Measurements from ENCODE around the gene TNFRSF12A. TPM values are rescaled to one million over a fixed set of nuclear protein-coding genes. Genes with fewer than 3 reads are reported as not detected.

TNFRSF12A gene
- total RNA-seq, 2 donors from 2014 or later, result 37.8 to 43.5 TPM

DNA sequence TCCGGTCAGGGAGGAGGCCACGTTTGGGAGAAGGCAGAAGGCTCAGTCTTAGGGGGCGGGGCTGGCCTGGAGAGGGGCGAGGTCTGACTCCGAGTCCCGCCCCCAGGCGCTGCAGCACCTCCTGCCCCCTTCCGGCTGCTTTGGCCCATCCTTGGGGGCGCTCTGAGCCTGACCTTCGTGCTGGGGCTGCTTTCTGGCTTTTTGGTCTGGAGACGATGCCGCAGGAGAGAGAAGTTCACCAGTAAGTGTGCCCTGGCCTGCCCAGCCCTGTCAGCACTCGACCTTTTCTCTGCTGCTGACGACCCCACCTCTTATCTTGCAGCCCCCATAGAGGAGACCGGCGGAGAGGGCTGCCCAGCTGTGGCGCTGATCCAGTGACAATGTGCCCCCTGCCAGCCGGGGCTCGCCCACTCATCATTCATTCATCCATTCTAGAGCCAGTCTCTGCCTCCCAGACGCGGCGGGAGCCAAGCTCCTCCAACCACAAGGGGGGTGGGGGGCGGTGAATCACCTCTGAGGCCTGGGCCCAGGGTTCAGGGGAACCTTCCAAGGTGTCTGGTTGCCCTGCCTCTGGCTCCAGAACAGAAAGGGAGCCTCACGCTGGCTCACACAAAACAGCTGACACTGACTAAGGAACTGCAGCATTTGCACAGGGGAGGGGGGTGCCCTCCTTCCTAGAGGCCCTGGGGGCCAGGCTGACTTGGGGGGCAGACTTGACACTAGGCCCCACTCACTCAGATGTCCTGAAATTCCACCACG is 1.5 kb downstream of the TNFRSF12A start:
- DNase-seq, result peak; percentile 95
- peak overlapping the region; percentile 99 for H3K9ac ChIP-seq (ENCODE audit: extremely low read depth, low read length, poor library complexity, severe bottlenecking)
- Mint-ChIP-seq H3K27ac (peak overlapping the region; percentile 99), H3K4me1 (peaks cover 29% of the 10 kb centered on the region), H3K36me3 (ENCODE audit: low read depth) (peaks cover 18% of the 10 kb centered on the region), H3K4me3 (peak overlapping the region; percentile 83), H3K27me3 (ENCODE audit: insufficient read depth) (no peaks in the 10 kb centered on the region), H3K9me3 (no peaks in the 10 kb centered on the region)
- 0 to 1% methylated on average over 14 to 25 of the region's 25 CpGs for WGBS, 2 experiments (ENCODE audit: insufficient coverage in 1 of 2, insufficient read length in 1 of 2)
- peak overlapping the region; percentile 95 for H3K27ac ChIP-seq (ENCODE audit: low read depth, low read length)
- H3K4me1 ChIP-seq (ENCODE audit: control insufficient read depth, insufficient read depth, low read length), result peaks cover 12% of the 10 kb centered on the region
- TF ChIP-seq, protein P1, sequence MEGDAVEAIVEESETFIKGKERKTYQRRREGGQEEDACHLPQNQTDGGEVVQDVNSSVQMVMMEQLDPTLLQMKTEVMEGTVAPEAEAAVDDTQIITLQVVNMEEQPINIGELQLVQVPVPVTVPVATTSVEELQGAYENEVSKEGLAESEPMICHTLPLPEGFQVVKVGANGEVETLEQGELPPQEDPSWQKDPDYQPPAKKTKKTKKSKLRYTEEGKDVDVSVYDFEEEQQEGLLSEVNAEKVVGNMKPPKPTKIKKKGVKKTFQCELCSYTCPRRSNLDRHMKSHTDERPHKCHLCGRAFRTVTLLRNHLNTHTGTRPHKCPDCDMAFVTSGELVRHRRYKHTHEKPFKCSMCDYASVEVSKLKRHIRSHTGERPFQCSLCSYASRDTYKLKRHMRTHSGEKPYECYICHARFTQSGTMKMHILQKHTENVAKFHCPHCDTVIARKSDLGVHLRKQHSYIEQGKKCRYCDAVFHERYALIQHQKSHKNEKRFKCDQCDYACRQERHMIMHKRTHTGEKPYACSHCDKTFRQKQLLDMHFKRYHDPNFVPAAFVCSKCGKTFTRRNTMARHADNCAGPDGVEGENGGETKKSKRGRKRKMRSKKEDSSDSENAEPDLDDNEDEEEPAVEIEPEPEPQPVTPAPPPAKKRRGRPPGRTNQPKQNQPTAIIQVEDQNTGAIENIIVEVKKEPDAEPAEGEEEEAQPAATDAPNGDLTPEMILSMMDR (conservative IDR thresholded peaks at IDR 0.05), result peak; percentile 74
- H3K27me3 ChIP-seq (ENCODE audit: control insufficient read depth, insufficient read depth, low read length, poor library complexity, severe bottlenecking), result no peaks in the 10 kb centered on the region
- H3K4me3 ChIP-seq (ENCODE audit: low read length), result peak overlapping the region; percentile 97
- H3K36me3 ChIP-seq (ENCODE audit: control insufficient read depth, insufficient read depth, low read length), result peaks cover 22% of the 10 kb centered on the region
- no peaks in the 10 kb centered on the region for H3K9me3 ChIP-seq (ENCODE audit: control insufficient read depth, low read length)

DNA sequence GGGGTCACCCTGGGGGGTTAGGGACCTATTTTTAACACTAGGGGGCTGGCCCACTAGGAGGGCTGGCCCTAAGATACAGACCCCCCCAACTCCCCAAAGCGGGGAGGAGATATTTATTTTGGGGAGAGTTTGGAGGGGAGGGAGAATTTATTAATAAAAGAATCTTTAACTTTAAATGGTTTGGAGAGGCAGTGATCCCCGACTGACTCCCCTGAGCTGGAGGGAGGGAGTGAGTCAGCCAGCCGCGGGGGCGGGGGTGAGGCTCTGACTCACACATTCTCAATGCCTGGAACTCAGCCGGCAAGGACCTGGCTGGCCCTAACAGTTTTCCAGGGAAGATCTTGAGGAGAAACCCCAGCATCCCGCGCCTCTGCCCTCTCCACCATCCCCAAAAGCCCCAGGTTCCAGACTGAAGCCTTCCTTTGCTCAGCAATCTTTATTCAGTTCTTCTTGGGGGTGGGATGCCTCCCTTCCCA is 2.1 kb downstream of the TNFRSF12A start:
- 0 to 9% methylated on average over 4 to 7 of the region's 8 CpGs for WGBS, 2 experiments (ENCODE audit: insufficient coverage in 1 of 2, insufficient read length in 1 of 2)
- peaks cover 28% of the 10 kb centered on the region for H3K36me3 ChIP-seq (ENCODE audit: control insufficient read depth, insufficient read depth, low read length)
- peak overlapping the region; percentile 83 for H3K4me3 Mint-ChIP-seq
- H3K9me3 ChIP-seq (ENCODE audit: control insufficient read depth, low read length), result no peaks in the 10 kb centered on the region
- no peaks in the 10 kb centered on the region for H3K27me3 ChIP-seq (ENCODE audit: control insufficient read depth, insufficient read depth, low read length, poor library complexity, severe bottlenecking)
- H3K4me1 ChIP-seq (ENCODE audit: control insufficient read depth, insufficient read depth, low read length), result peaks cover 12% of the 10 kb centered on the region
- TF ChIP-seq, protein P1 (conservative IDR thresholded peaks at IDR 0.05), result no peak
- peak overlapping the region; percentile 97 for H3K4me3 ChIP-seq (ENCODE audit: low read length)
- DNase-seq, result peak; percentile 95
- H3K9me3 Mint-ChIP-seq, result no peaks in the 10 kb centered on the region
- no peaks in the 10 kb centered on the region for H3K27me3 Mint-ChIP-seq (ENCODE audit: insufficient read depth)
- H3K27ac ChIP-seq (ENCODE audit: low read depth, low read length), result peak overlapping the region; percentile 95
- peak overlapping the region; percentile 99 for H3K9ac ChIP-seq (ENCODE audit: extremely low read depth, low read length, poor library complexity, severe bottlenecking)
- peak overlapping the region; percentile 99 for H3K27ac Mint-ChIP-seq
- peaks cover 20% of the 10 kb centered on the region for H3K36me3 Mint-ChIP-seq (ENCODE audit: low read depth)
- H3K4me1 Mint-ChIP-seq, result peaks cover 29% of the 10 kb centered on the region

DNA sequence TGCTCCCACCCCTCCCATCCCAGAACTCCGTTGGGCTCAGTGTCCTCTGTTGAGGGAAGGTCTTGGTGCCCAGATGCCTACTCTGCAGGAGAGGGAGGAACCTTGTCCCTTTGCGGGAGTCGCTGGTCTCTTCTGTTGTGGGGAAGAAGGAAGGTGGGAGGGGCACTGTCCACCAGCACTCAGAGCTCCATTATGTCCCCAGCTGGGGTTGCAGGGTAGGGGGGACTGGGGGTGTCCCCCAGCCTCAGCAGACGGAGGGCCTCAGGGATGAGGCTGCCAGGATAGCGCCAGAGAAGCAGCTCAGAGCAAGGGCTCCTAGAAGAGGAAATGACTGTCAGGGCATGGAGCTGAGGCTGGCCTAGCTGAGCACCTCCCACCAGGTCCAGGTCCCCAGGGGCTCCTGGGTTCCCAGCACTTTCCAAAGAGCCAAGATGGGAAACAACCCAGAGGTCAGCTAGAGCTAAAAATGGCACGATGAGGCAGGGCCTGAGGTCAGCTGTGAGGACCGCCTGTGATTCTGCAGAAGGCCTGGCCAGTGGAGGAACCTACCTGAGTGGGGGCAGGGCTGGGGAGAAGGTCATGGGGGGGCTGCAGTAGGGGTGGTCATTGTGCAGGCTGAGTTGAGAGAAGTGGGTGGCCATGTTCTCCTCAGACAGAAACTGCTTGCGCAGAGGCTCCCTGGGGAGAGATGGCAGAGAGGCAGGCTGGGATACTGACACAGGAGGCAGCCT is 2.7 kb downstream of the TNFRSF12A start:
- Mint-ChIP-seq H3K4me3 (peak overlapping the region; percentile 83), H3K4me1 (peaks cover 29% of the 10 kb centered on the region), H3K27me3 (ENCODE audit: insufficient read depth) (no peaks in the 10 kb centered on the region), H3K27ac (peak overlapping the region; percentile 99), H3K36me3 (ENCODE audit: low read depth) (peaks cover 23% of the 10 kb centered on the region), H3K9me3 (no peaks in the 10 kb centered on the region)
- peak overlapping the region; percentile 97 for H3K4me3 ChIP-seq (ENCODE audit: low read length)
- peaks cover 30% of the 10 kb centered on the region for H3K36me3 ChIP-seq (ENCODE audit: control insufficient read depth, insufficient read depth, low read length)
- 32 to 34% methylated on average over 3 to 8 of the region's 8 CpGs for WGBS, 2 experiments (ENCODE audit: insufficient coverage in 1 of 2, insufficient read length in 1 of 2)
- H3K9me3 ChIP-seq (ENCODE audit: control insufficient read depth, low read length), result no peaks in the 10 kb centered on the region
- H3K27ac ChIP-seq (ENCODE audit: low read depth, low read length), result peak overlapping the region; percentile 90
- H3K27me3 ChIP-seq (ENCODE audit: control insufficient read depth, insufficient read depth, low read length, poor library complexity, severe bottlenecking), result no peaks in the 10 kb centered on the region
- DNase-seq, result peak; percentile 87
- peak overlapping the region; percentile 99 for H3K9ac ChIP-seq (ENCODE audit: extremely low read depth, low read length, poor library complexity, severe bottlenecking)
- peaks cover 12% of the 10 kb centered on the region for H3K4me1 ChIP-seq (ENCODE audit: control insufficient read depth, insufficient read depth, low read length)
- TF ChIP-seq, protein P1 (conservative IDR thresholded peaks at IDR 0.05), result no peak
